Activated naive CD4-positive, alpha-beta T cell treated with anti-CD3 and anti-CD28 coated beads, Interleukin-2, amount 50 U/mL, for 16 hours (primary cell): ENCODE results near the gene OR4D11.

Source experiments
- DNase-seq: peaks from one replicate; pipeline ENCODE4 v3.0.0-alpha.2; 2020

The OR4D11 gene

DNA sequence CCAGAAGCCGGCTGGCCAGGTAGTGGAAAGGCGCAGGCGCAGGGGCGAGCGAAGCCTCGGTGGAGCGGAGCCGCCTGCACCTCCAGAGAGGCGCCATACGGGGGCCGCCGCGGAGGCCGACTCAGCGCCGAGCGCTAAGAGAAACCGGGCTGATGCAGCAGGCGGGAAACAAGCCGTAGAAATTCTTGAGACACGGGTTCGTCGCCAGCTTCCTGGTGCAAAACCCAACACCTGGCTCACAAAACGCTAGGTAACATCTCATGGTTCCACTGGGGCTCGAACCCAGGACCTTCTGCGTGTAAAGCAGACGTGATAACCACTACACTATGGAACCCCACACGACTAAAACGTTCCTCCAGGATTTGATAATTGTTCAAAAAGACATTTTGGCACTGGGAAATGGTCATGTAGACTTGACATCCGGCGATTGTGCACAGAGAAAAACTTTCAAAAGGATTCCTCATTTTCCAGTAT lies 47.0 kb downstream of the OR4D11 start:
- peak; percentile 92 for DNase-seq

DNA sequence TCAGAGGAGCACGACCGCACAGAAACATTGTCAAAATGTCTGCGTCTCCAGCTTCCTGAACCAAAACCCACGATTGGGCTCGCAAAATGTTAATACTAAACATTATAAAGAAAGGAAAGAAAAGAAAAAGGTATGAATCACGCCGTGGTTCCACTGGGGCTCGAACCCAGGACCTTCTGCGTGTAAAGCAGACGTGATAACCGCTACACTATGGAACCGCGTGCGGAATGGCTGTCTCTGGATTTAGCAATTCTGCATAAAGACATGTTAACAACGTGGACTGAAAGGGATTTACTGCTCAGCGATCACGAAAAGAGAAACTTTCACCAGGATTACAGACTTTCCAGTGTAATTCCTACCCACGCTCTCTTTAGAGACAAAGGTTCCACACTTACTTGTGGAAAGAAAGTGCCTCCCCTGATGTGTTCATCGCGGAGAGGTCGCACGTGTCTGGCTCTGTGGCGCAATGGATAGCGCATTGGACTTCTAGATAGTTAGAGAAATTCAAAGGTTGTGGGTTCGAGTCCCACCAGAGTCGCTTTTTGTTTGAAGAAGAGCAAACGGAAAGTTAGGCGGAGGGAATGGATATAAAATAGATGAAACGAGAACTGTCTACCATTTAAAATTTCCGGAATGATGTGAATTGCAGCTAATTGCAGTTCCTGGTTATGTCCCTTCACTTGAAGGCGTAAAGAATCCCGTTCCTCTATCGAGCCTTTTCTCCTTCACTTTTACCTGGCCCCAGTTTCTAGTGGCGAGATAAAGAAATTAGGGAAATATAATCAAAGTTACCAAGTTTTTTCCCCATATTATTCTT lies 47.7 kb downstream of the OR4D11 start:
- DNase-seq = peak; percentile 79

DNA sequence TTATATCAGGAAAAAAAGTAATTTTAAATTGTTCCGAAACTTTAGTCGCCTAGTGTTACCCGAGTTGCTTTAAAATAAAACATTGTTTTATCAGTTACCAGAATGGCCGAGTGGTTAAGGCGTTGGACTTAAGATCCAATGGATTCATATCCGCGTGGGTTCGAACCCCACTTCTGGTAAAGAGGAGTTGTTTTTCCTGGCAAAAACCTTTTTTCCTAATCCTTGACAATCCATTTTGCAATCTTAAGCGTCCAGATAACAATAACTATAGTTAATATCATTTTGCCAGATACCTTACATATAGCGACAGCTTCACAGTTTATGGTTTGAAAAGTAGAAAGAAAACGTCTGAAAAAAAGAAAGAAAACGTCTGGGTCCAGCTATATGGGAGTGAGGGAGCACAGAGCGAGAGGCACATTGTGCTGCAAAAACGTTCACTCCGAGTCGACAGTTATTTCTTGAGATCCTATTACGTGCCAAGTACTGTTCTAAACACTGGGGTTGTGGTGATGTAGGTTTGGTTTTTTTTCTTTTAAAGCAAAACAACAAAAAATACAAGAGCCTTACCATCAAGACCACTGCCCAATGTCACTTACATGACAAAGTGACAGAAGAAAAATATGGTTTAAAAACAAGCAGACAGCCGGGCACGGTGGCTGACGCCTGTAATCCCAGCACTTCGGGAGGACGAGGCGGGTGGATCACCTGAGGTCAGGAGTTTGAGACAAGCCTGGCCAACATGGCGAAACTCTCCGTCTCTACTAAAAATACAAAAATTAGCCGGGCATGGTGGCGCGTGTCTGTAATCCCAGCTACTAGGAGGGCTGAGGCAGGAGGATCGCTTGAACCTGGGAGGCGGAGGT lies 48.5 kb downstream of the OR4D11 start:
- no peak for DNase-seq

DNA sequence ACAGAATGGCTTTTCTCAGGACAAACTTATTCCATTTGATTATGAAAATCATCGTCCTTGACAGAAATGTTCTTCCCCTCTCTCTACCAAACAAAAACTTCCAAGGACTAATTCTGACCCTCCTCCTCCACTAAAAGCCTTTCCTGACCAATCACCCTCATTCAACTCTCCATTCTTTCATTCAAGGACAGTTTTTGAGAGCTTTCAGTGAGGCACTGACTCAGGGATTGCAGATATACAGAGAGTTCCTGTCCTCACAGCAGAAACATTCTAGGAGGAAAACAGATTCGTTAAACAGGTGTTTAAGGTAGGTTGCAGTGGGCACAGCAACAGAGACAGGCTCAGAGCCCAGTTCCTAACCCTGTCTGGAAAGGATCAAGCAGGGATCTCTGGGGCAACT lies 49.5 kb downstream of the OR4D11 start:
- no peak for DNase-seq

DNA sequence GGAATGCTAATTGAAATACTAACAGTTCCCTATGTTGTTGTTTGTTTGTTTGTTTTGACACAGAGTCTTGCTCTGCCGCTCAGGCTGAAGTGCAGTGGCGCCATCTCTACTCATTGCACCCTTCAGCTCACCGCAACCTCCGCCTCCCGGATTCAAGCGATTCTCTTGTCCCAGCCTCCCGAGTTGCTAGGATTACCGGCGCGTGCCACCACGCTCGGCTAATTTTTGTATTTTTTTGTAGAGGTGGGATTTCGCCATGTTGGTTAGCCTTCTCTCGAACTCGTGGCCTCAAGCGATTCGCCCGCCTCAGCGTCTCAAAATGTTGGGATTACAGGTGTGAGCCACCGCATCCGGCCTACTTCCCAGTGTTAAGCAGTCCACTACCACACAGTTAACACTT lies 49.9 kb downstream of the OR4D11 start:
- DNase-seq = no peak
